ENCODE results near the gene IZUMO2.

Gene IZUMO2

GRCh38 chr19:50162988-50163387, at the start of gene IZUMO2:
Gene IZUMO2 (minus strand): TSS chr19:50163281. CDS start chr19:50163194, 87 bp downstream.
- H3K27ac ChIP-seq: no peak within 1 kb of the TSS
- DNase-seq (ENCODE audit: low read depth, low spot score): no peak

- H3K27ac ChIP-seq: no peak overlapping the region
- no peak for DNase-seq (ENCODE audit: low read depth, low spot score)
Measured at GRCh38 chr19:50210425-50210824, 47.3 kb upstream of the IZUMO2 start.

GRCh38 chr19:50209131-50209530, 46.0 kb upstream of the IZUMO2 start:
- H3K27ac ChIP-seq: no peak overlapping the region
- no peak for DNase-seq (ENCODE audit: low read depth, low spot score)

- H3K27ac ChIP-seq: no peak overlapping the region
Measured at GRCh38 chr19:50207730-50208129, 44.6 kb upstream of the IZUMO2 start.

GRCh38 chr19:50206191-50206590, 43.1 kb upstream of the IZUMO2 start:
- no peak for DNase-seq (ENCODE audit: low read depth, low spot score)
- H3K27ac ChIP-seq: no peak overlapping the region

More at GRCh38 chr19:50207730-50208129, 44.6 kb upstream of the IZUMO2 start:
- no peak for DNase-seq (ENCODE audit: low read depth, low spot score)

GRCh38 chr19:50205681-50206138, 42.6 kb upstream of the IZUMO2 start:
- DNase-seq (ENCODE audit: low read depth, low spot score): no peak
- peak overlapping the region; percentile 39 for H3K27ac ChIP-seq

- DNase-seq (ENCODE audit: low read depth, low spot score): no peak
- H3K27ac ChIP-seq: peak overlapping the region; percentile 39
Measured at GRCh38 chr19:50204811-50205675, 42.0 kb upstream of the IZUMO2 start.

GRCh38 chr19:50204081-50204428, 41.0 kb upstream of the IZUMO2 start:
- DNase-seq (ENCODE audit: low read depth, low spot score): no peak
- H3K27ac ChIP-seq: no peak overlapping the region

- no peak within 1 kb of the TSS for H3K27ac ChIP-seq
- DNase-seq (ENCODE audit: low read depth, low spot score): no peak
Measured at GRCh38 chr19:50203281-50204080, 40.4 kb upstream of the IZUMO2 start, which contains the start of gene MYH14. Gene MYH14 (plus strand): TSS chr19:50203622. CDS start chr19:50210366, 6,744 bp downstream.

- no peak overlapping the region for H3K27ac ChIP-seq
- no peak for DNase-seq (ENCODE audit: low read depth, low spot score)
Measured at GRCh38 chr19:50202962-50203280, 39.8 kb upstream of the IZUMO2 start.

GRCh38 chr19:50202386-50202785, 39.3 kb upstream of the IZUMO2 start:
- H3K27ac ChIP-seq: no peak overlapping the region

GRCh38 chr19:50199259-50199555, 36.1 kb upstream of the IZUMO2 start:
- no peak overlapping the region for H3K27ac ChIP-seq
- no peak for DNase-seq (ENCODE audit: low read depth, low spot score)

More at GRCh38 chr19:50202386-50202785, 39.3 kb upstream of the IZUMO2 start:
- no peak for DNase-seq (ENCODE audit: low read depth, low spot score)

- no peak overlapping the region for H3K27ac ChIP-seq
- no peak for DNase-seq (ENCODE audit: low read depth, low spot score)
Measured at GRCh38 chr19:50198431-50199258, 35.6 kb upstream of the IZUMO2 start.

GRCh38 chr19:50197348-50197747, 34.3 kb upstream of the IZUMO2 start:
- H3K27ac ChIP-seq: no peak overlapping the region
- no peak for DNase-seq (ENCODE audit: low read depth, low spot score)

- H3K27ac ChIP-seq: no peak overlapping the region
- DNase-seq (ENCODE audit: low read depth, low spot score): no peak
Measured at GRCh38 chr19:50196322-50196932, 33.3 kb upstream of the IZUMO2 start.

- H3K27ac ChIP-seq: no peak overlapping the region
- DNase-seq (ENCODE audit: low read depth, low spot score): no peak
Measured at GRCh38 chr19:50195224-50195623, 32.1 kb upstream of the IZUMO2 start.

- no peak for DNase-seq (ENCODE audit: low read depth, low spot score)
Measured at GRCh38 chr19:50192463-50193211, 29.6 kb upstream of the IZUMO2 start.

GRCh38 chr19:50191216-50191615, 28.1 kb upstream of the IZUMO2 start:
- DNase-seq (ENCODE audit: low read depth, low spot score): no peak
- no peak overlapping the region for H3K27ac ChIP-seq

More at GRCh38 chr19:50192463-50193211, 29.6 kb upstream of the IZUMO2 start:
- no peak overlapping the region for H3K27ac ChIP-seq

- H3K27ac ChIP-seq: no peak overlapping the region
- no peak for DNase-seq (ENCODE audit: low read depth, low spot score)
Measured at GRCh38 chr19:50190439-50190891, 27.4 kb upstream of the IZUMO2 start.
